Esophagus (tissue), 2 donors: ENCODE data around the gene GNAL. TPM values are rescaled to one million over a fixed set of nuclear protein-coding genes. Genes with fewer than 3 reads are reported as not detected.
"Not testable (repeated sequence)": the region's sequence is repeated elsewhere in the genome, so short reads cannot be mapped to it uniquely, and the experiment has no call there.

Experiments used
- H3K27ac ChIP-seq, 2 donors: one replicate each; pipeline ENCODE4 v1.5.1; 2013; ENCODE audit warnings: low read depth in 2 of 2, mild to moderate bottlenecking in 2 of 2, inconsistent platforms in 1 of 2, low read length in 1 of 2, moderate library complexity in 1 of 2
- H3K27me3 ChIP-seq, 2 donors: one replicate each; pipeline ENCODE4 v1.6.1; 2013; ENCODE audit warnings: low read length in 2 of 2, control low read depth in 1 of 2, mild to moderate bottlenecking in 1 of 2; ENCODE audit not compliant: insufficient read depth in 2 of 2, control insufficient read depth in 1 of 2
- H3K36me3 ChIP-seq, 2 donors: one replicate each; pipeline ENCODE4 v1.6.1; 2013; ENCODE audit warnings: low read length in 1 of 2; ENCODE audit not compliant: control insufficient read depth in 2 of 2, insufficient read depth in 2 of 2
- H3K4me1 ChIP-seq, 2 donors: one replicate each; pipeline ENCODE4 v1.6.1; 2013; ENCODE audit warnings: low read length in 1 of 2; ENCODE audit not compliant: control insufficient read depth in 2 of 2, insufficient read depth in 2 of 2
- H3K4me3 ChIP-seq, 2 donors: one replicate each; pipeline ENCODE4 v1.5.1; 2013; ENCODE audit warnings: low read length in 2 of 2, mild to moderate bottlenecking in 2 of 2, low read depth in 1 of 2, moderate library complexity in 1 of 2
- H3K9me3 ChIP-seq, 2 donors: one replicate each; pipeline ENCODE4 v1.6.1; 2013; ENCODE audit warnings: mild to moderate bottlenecking in 2 of 2, low read depth in 1 of 2, low read length in 1 of 2, moderate library complexity in 1 of 2; ENCODE audit not compliant: control insufficient read depth in 2 of 2, insufficient read depth in 1 of 2
- WGBS, 2 donors: extraction: QIAGEN DNeasy Blood & Tissue Kit; methylation state at CpG; one replicate each; pipeline ENCODE4 v1.1.7; 2013; 5-methylcytosine and 5-hydroxymethylcytosine counted together
- polyA plus RNA-seq, 2 donors: library from polyadenylated mRNA; stranded (reverse); fragments of 200-250 nt; gene quantifications; one replicate each; pipeline ENCODE4 v1.2.3, GENCODE V29; 2013
- donor health status: healthy with polysubstance abuse.
- donor health status: Bipolar disorder and iron deficiency.

The GNAL gene
- polyA plus RNA-seq, 2 donors: 1.6 to 2.1 TPM

GRCh38 chr18:11909061-11909455 is 220.0 kb downstream of the GNAL start:
- Histone ChIP-seq H3K27me3 (no peaks in the 10 kb centered on the region), H3K4me1 (no peaks in the 10 kb centered on the region), H3K27ac (peak overlapping the region; percentile 97 to 100), H3K4me3 (peak overlapping the region; percentile 68 to 97), H3K9me3 (no peaks in the 10 kb centered on the region), H3K36me3 (no peaks in the 10 kb centered on the region)
- WGBS, 2 donors: 5 to 11% methylated on average over 13 of the region's 13 CpGs

- Histone ChIP-seq H3K36me3 (no peaks in the 10 kb centered on the region), H3K4me1 (no peaks in the 10 kb centered on the region), H3K27ac (peak overlapping the region; percentile 94 to 100), H3K4me3 (peak overlapping the region in 1 of 2 donors; percentile 68), H3K9me3 (no peaks in the 10 kb centered on the region), H3K27me3 (no peaks in the 10 kb centered on the region)
- 26 to 28% methylated on average over 2 of the region's 2 CpGs for WGBS, 2 donors
Observed at GRCh38 chr18:11909591-11910026, 220.5 kb downstream of the GNAL start.

GRCh38 chr18:11916880-11917279 is 227.8 kb downstream of the GNAL start:
- not testable (repeated sequence) for H3K9me3 ChIP-seq, H3K4me3 ChIP-seq, H3K27ac ChIP-seq, H3K4me1 ChIP-seq, H3K36me3 ChIP-seq, H3K27me3 ChIP-seq
- 66 to 80% methylated on average over 4 of the region's 4 CpGs for WGBS, 2 donors

- peak overlapping the region in 1 of 2 donors; percentile 56 for H3K27ac ChIP-seq
- H3K4me1 ChIP-seq: not testable (repeated sequence)
Observed at GRCh38 chr18:11919522-11919921, 230.5 kb downstream of the GNAL start.

GRCh38 chr18:11923450-11923849 is 234.4 kb downstream of the GNAL start:
- Histone ChIP-seq H3K27me3 (no peaks in the 10 kb centered on the region), H3K9me3 (no peaks in the 10 kb centered on the region), H3K36me3 (no peaks in the 10 kb centered on the region), H3K4me3 (no peak overlapping the region), H3K27ac (no peak overlapping the region), H3K4me1 (no peaks in the 10 kb centered on the region)
- WGBS, 2 donors: 89 to 98% methylated on average over 3 of the region's 3 CpGs

More at GRCh38 chr18:11919522-11919921, 230.5 kb downstream of the GNAL start:
- H3K4me3 ChIP-seq, H3K36me3 ChIP-seq, H3K27me3 ChIP-seq, H3K9me3 ChIP-seq: not testable (repeated sequence)
- WGBS, 2 donors: 76 to 84% methylated on average over 4 to 5 of the region's 5 CpGs

- Histone ChIP-seq H3K27ac (no peak overlapping the region), H3K36me3 (no peaks in the 10 kb centered on the region), H3K4me3 (no peak overlapping the region), H3K4me1 (no peaks in the 10 kb centered on the region), H3K27me3 (no peaks in the 10 kb centered on the region), H3K9me3 (no peaks in the 10 kb centered on the region)
- WGBS, 2 donors: 73 to 78% methylated on average over 12 of the region's 12 CpGs
Observed at GRCh38 chr18:11925800-11926481, 236.9 kb downstream of the GNAL start.

GRCh38 chr18:11927497-11927896 is 238.4 kb downstream of the GNAL start:
- Histone ChIP-seq H3K4me3 (no peak overlapping the region), H3K27me3 (no peaks in the 10 kb centered on the region), H3K27ac (no peak overlapping the region), H3K36me3 (no peaks in the 10 kb centered on the region), H3K9me3 (no peaks in the 10 kb centered on the region), H3K4me1 (no peaks in the 10 kb centered on the region)
- WGBS, 2 donors: 24 to 46% methylated on average over 1 of the region's 1 CpG

- no peaks in the 10 kb centered on the region for H3K4me1 ChIP-seq
- no peaks in the 10 kb centered on the region for H3K36me3 ChIP-seq
- no peak overlapping the region for H3K4me3 ChIP-seq
- H3K27ac ChIP-seq: no peak overlapping the region
- 90 to 92% methylated on average over 14 of the region's 14 CpGs for WGBS, 2 donors
- H3K9me3 ChIP-seq: no peaks in the 10 kb centered on the region
- H3K27me3 ChIP-seq: no peaks in the 10 kb centered on the region
Observed at GRCh38 chr18:11932393-11932792, 243.3 kb downstream of the GNAL start.
